ENCODE results near the gene MKKS.

MKKS gene

DNA sequence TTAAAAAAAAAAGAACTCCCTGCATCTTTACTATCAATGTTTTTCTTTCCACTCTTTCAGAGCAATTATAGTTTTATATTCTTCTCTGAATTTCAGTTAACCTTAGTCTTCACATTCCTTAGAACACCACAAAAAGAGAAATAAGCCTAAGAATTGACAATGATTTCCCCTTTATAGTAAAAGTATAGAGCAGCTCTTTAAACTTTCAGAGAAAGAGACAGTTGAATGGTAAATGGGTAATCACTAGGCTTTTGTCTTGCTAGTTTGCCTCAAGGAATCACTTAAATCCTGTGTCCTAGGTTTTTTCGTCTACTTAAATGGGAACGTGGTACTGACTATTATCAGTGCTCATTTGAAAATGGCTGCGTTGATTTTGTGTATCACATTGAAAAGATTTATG is 32.8 kb upstream of the MKKS start:
- no peak overlapping the region for H3K27ac Mint-ChIP-seq
- no peak for ATAC-seq (replicated peaks)
- peaks cover 0 to 7% of the 10 kb centered on the region in 2 donors for H3K4me1 Mint-ChIP-seq
- peaks cover 26 to 38% of the 10 kb centered on the region in 2 donors for H3K36me3 Mint-ChIP-seq
- no peak for DNase-seq
- no peak overlapping the region for H3K4me3 Mint-ChIP-seq
- H3K27me3 Mint-ChIP-seq, result no peaks in the 10 kb centered on the region
- H3K9me3 Mint-ChIP-seq, result no peaks in the 10 kb centered on the region

DNA sequence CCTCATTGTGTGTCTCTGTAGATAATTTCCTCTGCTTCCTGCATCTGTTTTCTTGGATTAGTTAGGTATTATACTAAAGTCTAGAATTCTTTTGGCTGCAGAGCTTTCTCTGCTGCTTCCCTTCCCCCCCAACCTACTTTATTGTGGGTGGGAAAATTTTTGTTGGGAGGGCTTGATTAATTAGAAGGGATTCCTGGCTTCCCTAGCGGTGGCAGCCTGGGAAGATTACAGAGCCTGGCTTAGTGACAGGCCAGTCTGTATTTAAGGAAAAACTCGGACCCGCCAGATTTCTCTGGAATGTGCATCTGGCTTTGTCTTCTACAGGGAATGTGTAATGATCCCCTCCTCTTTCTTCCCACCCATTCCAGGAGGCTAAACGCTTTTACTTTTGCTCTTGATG is 32.3 kb upstream of the MKKS start:
- DNase-seq, result no peak
- H3K27me3 Mint-ChIP-seq, result no peaks in the 10 kb centered on the region
- no peak for ATAC-seq (replicated peaks)
- H3K4me1 Mint-ChIP-seq, result peaks cover 0 to 9% of the 10 kb centered on the region in 2 donors
- H3K36me3 Mint-ChIP-seq, result peaks cover 26 to 33% of the 10 kb centered on the region in 2 donors
- H3K4me3 Mint-ChIP-seq, result no peak overlapping the region
- H3K27ac Mint-ChIP-seq, result no peak overlapping the region
- H3K9me3 Mint-ChIP-seq, result no peaks in the 10 kb centered on the region

DNA sequence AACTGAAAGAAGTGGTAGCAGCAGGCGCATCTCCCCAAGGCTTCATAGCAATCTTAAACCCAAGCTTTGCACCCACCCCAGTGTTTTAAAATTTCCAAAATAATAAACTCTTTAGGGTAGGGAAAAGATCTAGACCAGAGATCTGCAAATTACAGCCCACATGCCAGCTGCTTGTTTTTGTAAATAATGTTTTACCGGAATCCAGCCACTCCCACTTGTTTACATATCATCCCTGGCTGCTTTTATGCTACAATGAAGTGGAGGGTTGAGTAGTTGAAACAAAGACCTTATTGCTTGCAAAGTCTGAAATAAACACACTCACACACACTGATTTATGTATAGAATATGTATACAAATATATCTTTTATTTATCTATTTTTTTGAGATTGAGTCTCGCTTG is 31.1 kb upstream of the MKKS start:
- no peak for ATAC-seq (replicated peaks)
- Mint-ChIP-seq H3K4me3 (no peak overlapping the region), H3K36me3 (peaks cover 30 to 35% of the 10 kb centered on the region in 2 donors), H3K4me1 (peaks cover 0 to 9% of the 10 kb centered on the region in 2 donors), H3K27me3 (no peaks in the 10 kb centered on the region), H3K9me3 (peaks cover 1 to 4% of the 10 kb centered on the region in 2 donors), H3K27ac (no peak overlapping the region)
- DNase-seq, result no peak

DNA sequence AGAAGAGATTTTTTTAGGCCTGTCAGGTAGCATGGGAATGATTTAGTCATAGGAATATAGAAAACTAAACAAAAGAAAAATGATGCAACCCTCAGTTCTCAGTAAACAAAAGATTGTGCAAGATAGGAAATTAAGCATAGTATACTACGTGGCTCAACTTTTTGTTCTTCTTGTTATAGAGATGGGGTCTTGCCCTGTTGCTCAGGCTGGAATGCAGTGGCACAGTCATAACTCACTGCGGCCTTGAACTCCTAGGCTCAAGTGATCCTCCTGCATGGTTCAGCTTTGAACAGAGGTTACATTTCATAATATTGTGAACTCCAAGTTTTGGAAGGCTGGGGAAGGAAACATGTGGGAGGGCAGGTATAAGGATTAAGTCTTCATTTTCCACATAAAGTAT is 29.6 kb upstream of the MKKS start:
- peaks cover 1 to 4% of the 10 kb centered on the region in 2 donors for H3K9me3 Mint-ChIP-seq
- peaks cover 35 to 42% of the 10 kb centered on the region in 2 donors for H3K36me3 Mint-ChIP-seq
- H3K4me1 Mint-ChIP-seq, result peaks cover 0 to 9% of the 10 kb centered on the region in 2 donors
- no peaks in the 10 kb centered on the region for H3K27me3 Mint-ChIP-seq
- H3K4me3 Mint-ChIP-seq, result no peak overlapping the region
- DNase-seq (no peak), ATAC-seq (replicated peaks) (no peak)
- no peak overlapping the region for H3K27ac Mint-ChIP-seq

DNA sequence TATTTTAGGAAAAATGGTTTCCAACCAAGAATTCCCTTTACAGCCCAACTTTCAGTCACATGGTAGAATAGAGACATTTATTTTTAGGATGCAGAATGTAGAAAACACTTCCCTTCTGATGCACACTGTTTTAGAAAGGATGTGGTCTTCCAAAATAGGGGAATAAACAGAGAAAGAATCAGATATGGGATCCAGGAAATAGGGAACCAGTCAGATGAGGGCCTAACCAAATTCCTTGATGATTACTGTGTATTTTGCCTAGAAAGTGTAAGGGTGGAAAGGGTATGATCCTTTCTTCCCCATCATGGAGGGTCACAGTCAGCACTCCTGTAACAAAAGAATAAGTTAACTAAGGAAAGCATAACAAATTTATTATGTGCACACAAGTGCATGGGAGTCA is 28.5 kb upstream of the MKKS start:
- no peak overlapping the region for H3K4me3 Mint-ChIP-seq
- DNase-seq (no peak), ATAC-seq (replicated peaks) (no peak)
- no peak overlapping the region for H3K27ac Mint-ChIP-seq
- H3K4me1 Mint-ChIP-seq, result peaks cover 0 to 4% of the 10 kb centered on the region in 2 donors
- H3K36me3 Mint-ChIP-seq, result peaks cover 36 to 50% of the 10 kb centered on the region in 2 donors
- H3K27me3 Mint-ChIP-seq, result no peaks in the 10 kb centered on the region
- peaks cover 1 to 5% of the 10 kb centered on the region in 2 donors for H3K9me3 Mint-ChIP-seq

DNA sequence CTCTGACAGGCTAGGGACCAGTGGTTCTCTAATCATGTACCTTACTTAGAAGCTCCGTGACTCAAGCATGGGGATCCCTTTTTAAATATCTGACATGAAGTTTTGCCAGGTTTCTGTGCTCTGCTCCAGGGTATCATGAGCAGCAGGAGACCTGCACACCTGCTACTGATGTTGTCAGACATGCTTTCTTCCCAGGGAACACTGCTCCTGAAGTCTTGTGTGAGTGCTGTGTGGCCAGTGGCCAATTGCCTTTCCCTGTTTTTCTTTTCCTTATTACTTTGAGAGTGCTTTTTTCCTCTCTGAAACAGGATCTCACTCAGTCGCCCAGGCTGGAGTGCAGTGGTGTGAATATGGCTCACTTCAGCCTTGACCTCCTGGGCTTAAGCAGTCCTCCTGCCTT is 27.5 kb upstream of the MKKS start:
- H3K27ac Mint-ChIP-seq, result no peak overlapping the region
- peaks cover 0 to 4% of the 10 kb centered on the region in 2 donors for H3K4me1 Mint-ChIP-seq
- no peak overlapping the region for H3K4me3 Mint-ChIP-seq
- no peak for ATAC-seq (replicated peaks)
- peaks cover 5 to 11% of the 10 kb centered on the region in 2 donors for H3K9me3 Mint-ChIP-seq
- DNase-seq, result no peak
- H3K27me3 Mint-ChIP-seq, result no peaks in the 10 kb centered on the region
- peaks cover 41 to 57% of the 10 kb centered on the region in 2 donors for H3K36me3 Mint-ChIP-seq

DNA sequence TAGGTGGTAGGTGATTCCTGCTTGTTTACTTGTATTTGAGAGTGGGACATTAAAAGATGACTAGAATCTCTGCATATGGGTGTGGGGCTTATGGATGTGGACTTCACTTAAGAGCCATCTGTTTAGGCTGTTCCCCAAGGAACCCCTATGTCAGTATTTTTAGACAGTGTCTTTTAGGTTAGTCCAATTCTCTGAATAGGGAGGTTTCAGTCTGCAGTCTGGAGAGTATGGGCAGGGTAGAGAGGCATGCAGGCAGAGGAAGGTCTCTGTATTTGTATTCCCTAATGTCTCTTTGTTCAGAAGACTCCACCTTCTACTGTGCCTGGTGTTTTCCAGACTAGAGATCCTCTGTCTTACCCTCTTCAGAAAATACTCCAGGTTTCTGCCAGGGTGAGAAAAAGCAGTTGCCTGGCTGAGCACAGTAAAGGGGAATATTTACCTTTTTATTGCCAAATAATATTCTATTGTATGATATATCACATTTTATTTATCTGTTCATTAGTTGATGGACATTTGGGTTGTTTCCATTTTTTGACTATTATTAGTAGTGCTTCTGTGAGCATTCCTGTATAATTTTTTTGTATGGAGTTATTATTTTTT is 20.2 kb upstream of the MKKS start:
- H3K36me3 Mint-ChIP-seq, result peaks cover 19 to 24% of the 10 kb centered on the region in 2 donors
- no peak overlapping the region for H3K27ac Mint-ChIP-seq
- ATAC-seq (replicated peaks) (no peak), DNase-seq (no peak)
- H3K9me3 Mint-ChIP-seq, result peaks cover 3 to 7% of the 10 kb centered on the region in 2 donors
- no peaks in the 10 kb centered on the region for H3K27me3 Mint-ChIP-seq
- peaks cover 13 to 23% of the 10 kb centered on the region in 2 donors for H3K4me1 Mint-ChIP-seq
- H3K4me3 Mint-ChIP-seq, result no peak overlapping the region

DNA sequence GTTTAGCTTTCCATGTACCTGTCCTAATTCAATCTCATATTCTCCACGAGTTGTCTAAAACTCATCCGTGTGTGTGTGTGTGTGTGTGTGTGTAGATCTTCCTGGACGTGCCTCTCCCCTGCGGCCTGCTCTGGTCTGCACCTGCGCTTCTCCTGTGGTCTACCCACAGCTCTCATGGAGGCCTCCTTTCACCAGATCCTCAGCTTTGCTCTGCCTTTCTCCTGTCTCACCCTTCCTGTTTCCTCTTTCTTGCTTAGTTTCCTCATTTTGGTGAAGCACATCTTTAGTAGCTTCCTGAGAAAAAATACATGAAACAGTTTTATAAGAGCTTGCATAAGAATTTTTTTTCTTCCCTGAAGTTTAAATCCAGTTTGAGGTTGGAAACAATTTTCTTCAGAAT is 19.2 kb upstream of the MKKS start:
- Mint-ChIP-seq H3K27ac (no peak overlapping the region), H3K4me3 (peak overlapping the region; percentile 17 to 26), H3K9me3 (peaks cover 3 to 7% of the 10 kb centered on the region in 2 donors), H3K4me1 (peaks cover 13 to 23% of the 10 kb centered on the region in 2 donors), H3K27me3 (no peaks in the 10 kb centered on the region), H3K36me3 (peaks cover 9 to 14% of the 10 kb centered on the region in 2 donors)
- DNase-seq, result peak; percentile 31
- peak; percentile 92 to 96 for ATAC-seq (replicated peaks)

DNA sequence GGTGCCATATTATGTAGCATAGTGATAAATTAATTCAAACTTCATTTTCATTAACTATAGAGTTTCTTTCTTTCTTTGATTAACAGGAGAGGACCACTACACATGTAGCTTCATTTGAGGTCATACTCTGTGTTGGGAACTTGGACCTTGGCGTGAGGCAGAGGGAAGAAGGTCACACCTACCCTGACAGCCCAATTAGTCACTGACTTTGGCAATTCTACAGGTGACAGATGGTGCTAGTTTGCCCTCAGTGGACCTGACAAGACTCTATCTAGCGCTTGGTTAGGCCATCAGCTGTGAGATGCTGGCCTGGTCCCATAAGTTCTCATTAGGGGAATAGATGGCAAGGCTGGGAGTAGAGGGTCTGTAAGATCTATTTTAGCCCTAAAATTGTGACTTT is 15.2 kb upstream of the MKKS start:
- no peak for DNase-seq
- no peak for ATAC-seq (replicated peaks)
- H3K4me3 Mint-ChIP-seq, result no peak overlapping the region
- peaks cover 24 to 37% of the 10 kb centered on the region in 2 donors for H3K4me1 Mint-ChIP-seq
- no peak overlapping the region for H3K27ac Mint-ChIP-seq
- no peaks in the 10 kb centered on the region for H3K27me3 Mint-ChIP-seq
- peaks cover 0 to 3% of the 10 kb centered on the region in 2 donors for H3K36me3 Mint-ChIP-seq
- no peaks in the 10 kb centered on the region for H3K9me3 Mint-ChIP-seq

DNA sequence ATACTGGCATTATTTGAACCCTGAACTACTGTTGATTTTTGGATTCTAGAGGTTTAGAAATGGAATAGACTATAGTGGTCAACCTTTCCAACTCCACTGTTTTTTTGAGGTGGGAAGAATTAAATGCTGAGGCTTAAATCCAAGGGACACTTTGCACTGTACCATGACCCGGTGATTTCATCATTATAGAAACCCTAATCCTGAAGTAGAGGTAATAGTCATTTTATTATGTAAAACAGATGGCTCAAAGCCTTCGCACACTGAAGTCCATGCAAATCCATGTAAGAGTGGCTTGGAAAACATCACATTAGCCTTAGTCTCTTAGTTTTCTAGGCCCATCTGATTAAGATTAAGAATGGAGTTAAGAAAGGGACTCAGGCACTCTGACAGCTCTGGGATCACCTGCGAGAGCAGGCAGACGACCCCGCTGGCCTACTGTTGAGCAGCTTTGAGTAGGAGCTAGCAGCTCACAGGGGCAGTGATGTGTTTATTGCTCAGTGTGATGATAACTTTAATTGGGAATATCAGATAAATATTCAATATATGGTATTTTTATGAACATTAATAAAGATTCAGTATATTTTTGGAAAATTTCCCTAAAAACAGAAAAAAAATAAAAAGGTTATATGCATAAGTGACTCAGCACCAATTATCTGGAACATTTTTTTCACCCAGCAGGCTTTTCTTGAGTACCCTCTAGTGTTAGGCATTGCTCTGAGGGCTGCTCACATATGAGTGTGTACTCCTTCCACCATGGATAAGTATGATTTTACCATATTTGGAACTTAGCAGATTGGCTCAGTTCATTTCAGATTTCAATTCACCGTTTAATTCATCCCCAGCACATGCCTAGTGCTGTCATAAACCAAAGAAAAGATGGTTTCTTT is 14.5 kb upstream of the MKKS start:
- Mint-ChIP-seq H3K4me1 (peaks cover 25 to 36% of the 10 kb centered on the region in 2 donors), H3K27me3 (no peaks in the 10 kb centered on the region), H3K27ac (no peak overlapping the region), H3K36me3 (peaks cover 0 to 9% of the 10 kb centered on the region in 2 donors), H3K4me3 (no peak overlapping the region), H3K9me3 (peaks cover 0 to 3% of the 10 kb centered on the region in 2 donors)
- ATAC-seq (replicated peaks) (no peak), DNase-seq (no peak)

DNA sequence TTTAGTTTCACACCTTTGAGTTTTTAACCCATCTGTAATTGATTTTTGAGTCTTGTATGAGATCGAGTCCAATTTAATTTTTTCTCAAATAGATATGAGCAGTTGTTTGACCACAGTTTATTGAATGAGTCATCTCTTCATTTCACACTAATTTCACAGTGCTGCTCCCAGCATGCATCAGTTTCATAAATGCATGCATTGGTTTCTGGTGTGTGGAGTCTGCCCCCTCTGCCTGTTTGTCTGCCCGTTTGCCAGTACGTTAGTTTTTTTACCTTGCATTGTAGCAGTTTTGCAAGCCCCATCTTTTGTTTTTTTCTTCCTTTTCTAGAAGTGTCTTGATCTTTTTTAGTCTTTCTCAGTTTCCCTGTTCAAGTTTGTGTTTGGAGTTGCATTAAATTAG is 13.0 kb upstream of the MKKS start:
- H3K27me3 Mint-ChIP-seq, result no peaks in the 10 kb centered on the region
- peaks cover 0 to 11% of the 10 kb centered on the region in 2 donors for H3K36me3 Mint-ChIP-seq
- H3K4me1 Mint-ChIP-seq, result peaks cover 21 to 29% of the 10 kb centered on the region in 2 donors
- peak overlapping the region; percentile 66 to 72 for H3K4me3 Mint-ChIP-seq
- H3K9me3 Mint-ChIP-seq, result peaks cover 0 to 3% of the 10 kb centered on the region in 2 donors
- ATAC-seq (replicated peaks), result peak; percentile 99 to 100
- peak; percentile 40 for DNase-seq
- peak overlapping the region; percentile 20 for H3K27ac Mint-ChIP-seq

DNA sequence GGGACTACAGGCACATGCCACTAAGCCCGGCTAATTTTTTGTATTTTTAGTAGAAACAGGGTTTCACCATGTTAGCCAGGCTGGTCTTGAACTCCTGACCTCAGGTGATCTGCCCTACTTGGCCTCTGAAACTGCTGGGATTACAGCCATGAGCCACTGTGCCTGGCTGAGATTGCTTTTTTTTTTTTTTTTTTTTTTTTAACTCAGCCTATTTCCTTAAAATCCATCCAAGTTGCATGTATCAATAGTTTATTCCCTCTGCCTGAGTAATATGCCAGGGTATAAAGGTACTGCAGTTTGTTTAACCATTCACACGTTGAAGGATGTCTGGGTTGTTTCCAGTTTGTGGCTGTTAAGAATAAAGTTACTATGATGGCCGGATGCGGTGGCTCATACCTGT is 11.7 kb upstream of the MKKS start:
- Mint-ChIP-seq H3K27me3 (no peaks in the 10 kb centered on the region), H3K4me1 (peaks cover 20 to 27% of the 10 kb centered on the region in 2 donors), H3K36me3 (peaks cover 4 to 15% of the 10 kb centered on the region in 2 donors), H3K27ac (no peak overlapping the region), H3K4me3 (no peak overlapping the region), H3K9me3 (peaks cover 0 to 3% of the 10 kb centered on the region in 2 donors)
- ATAC-seq (replicated peaks), result no peak
- no peak for DNase-seq

DNA sequence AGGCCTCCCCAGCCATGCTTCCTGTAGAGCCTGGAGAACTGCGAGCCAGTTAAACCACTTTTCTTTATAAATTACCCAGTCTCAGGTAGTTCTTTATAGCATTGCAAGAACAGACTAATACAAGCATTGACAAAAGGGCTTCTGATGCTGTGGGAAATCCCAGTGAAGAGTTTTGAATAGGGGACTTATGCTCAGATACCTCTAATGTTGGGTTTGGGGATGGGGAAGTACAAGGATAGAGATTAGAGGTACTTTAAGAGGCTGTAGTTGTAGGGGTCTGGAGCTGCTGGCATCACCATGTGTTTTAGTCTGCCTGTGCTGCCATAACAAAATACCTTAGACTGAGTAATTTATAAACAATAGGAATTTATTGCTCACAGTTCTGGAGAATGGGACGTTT is 9.9 kb upstream of the MKKS start:
- DNase-seq (no peak), ATAC-seq (replicated peaks) (peak; percentile 52 to 57)
- Mint-ChIP-seq H3K36me3 (peaks cover 6 to 18% of the 10 kb centered on the region in 2 donors), H3K27ac (no peak overlapping the region), H3K27me3 (no peaks in the 10 kb centered on the region), H3K9me3 (peaks cover 0 to 3% of the 10 kb centered on the region in 2 donors), H3K4me3 (peak overlapping the region in 1 of 2 donors; percentile 31), H3K4me1 (peaks cover 20 to 27% of the 10 kb centered on the region in 2 donors)

DNA sequence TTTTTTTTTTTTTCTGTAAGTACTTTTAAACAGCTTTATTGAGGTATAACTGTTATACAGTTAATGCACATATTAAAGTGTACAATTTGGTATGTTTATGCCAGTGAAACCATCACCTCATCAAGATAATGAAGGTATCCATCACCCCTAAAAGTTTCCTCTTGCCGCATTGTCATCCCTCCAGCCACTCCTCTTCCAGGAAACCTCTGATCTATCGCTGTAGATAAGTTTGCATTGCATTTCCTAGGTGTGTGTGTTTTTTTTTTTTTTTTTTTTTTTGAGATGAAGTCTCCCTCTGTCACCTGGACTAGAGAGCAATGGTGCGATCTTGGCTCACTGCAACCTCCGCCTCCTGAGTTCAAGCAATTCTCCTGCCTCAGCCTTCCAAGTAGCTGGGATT is 4.2 kb upstream of the MKKS start:
- Mint-ChIP-seq H3K4me3 (no peak overlapping the region), H3K9me3 (no peaks in the 10 kb centered on the region), H3K27ac (no peak overlapping the region), H3K27me3 (no peaks in the 10 kb centered on the region), H3K4me1 (peaks cover 8 to 18% of the 10 kb centered on the region in 2 donors), H3K36me3 (peaks cover 6 to 9% of the 10 kb centered on the region in 2 donors)
- no peak for ATAC-seq (replicated peaks)
- DNase-seq, result no peak

All from stimulated activated naive B cell treated with anti-CD40 and anti-IgM and Interleukin-4, amounts not matched to agents 10 μg/mL and 1 μg/mL and 100 μg/mL, for 72 hours (primary cell).